ENCODE data around the gene CMTM2.

Gene CMTM2

DNA sequence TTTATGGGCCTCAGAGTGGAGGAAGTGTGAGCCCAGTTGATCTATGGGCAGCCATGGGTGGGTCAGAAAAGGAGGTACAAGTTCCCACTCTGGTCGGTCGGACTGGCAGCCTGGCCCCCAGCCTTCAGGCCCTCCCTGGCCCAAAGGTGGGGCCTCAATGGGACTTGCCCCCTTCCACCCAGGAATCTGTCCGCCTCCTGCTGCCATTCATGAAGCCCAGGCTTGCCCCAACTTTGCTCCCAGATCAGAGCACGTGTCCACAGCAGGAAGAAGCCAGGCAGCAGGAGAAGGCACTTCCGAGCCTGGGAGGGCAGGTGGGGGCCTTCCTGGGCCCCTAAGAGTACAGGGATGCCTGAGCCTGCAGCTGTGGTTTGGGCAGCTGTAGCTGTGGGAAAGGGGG lies 22.2 kb downstream of the CMTM2 start:
- TF ChIP-seq POLR2AphosphoS5 (IDR thresholded peaks at IDR 0.05; ENCODE audit: low read depth) (no peak), GABPA (IDR thresholded peaks at IDR 0.05; ENCODE audit: low read depth) (no peak), SPI1 (IDR thresholded peaks at IDR 0.05; ENCODE audit: borderline replicate concordance, low read depth) (no peak)
- TF ChIP-seq, protein P1, sequence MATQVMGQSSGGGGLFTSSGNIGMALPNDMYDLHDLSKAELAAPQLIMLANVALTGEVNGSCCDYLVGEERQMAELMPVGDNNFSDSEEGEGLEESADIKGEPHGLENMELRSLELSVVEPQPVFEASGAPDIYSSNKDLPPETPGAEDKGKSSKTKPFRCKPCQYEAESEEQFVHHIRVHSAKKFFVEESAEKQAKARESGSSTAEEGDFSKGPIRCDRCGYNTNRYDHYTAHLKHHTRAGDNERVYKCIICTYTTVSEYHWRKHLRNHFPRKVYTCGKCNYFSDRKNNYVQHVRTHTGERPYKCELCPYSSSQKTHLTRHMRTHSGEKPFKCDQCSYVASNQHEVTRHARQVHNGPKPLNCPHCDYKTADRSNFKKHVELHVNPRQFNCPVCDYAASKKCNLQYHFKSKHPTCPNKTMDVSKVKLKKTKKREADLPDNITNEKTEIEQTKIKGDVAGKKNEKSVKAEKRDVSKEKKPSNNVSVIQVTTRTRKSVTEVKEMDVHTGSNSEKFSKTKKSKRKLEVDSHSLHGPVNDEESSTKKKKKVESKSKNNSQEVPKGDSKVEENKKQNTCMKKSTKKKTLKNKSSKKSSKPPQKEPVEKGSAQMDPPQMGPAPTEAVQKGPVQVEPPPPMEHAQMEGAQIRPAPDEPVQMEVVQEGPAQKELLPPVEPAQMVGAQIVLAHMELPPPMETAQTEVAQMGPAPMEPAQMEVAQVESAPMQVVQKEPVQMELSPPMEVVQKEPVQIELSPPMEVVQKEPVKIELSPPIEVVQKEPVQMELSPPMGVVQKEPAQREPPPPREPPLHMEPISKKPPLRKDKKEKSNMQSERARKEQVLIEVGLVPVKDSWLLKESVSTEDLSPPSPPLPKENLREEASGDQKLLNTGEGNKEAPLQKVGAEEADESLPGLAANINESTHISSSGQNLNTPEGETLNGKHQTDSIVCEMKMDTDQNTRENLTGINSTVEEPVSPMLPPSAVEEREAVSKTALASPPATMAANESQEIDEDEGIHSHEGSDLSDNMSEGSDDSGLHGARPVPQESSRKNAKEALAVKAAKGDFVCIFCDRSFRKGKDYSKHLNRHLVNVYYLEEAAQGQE (IDR thresholded peaks at IDR 0.05; ENCODE audit: insufficient replicate concordance, low read depth), result no peak
- TF ChIP-seq, protein P2, sequence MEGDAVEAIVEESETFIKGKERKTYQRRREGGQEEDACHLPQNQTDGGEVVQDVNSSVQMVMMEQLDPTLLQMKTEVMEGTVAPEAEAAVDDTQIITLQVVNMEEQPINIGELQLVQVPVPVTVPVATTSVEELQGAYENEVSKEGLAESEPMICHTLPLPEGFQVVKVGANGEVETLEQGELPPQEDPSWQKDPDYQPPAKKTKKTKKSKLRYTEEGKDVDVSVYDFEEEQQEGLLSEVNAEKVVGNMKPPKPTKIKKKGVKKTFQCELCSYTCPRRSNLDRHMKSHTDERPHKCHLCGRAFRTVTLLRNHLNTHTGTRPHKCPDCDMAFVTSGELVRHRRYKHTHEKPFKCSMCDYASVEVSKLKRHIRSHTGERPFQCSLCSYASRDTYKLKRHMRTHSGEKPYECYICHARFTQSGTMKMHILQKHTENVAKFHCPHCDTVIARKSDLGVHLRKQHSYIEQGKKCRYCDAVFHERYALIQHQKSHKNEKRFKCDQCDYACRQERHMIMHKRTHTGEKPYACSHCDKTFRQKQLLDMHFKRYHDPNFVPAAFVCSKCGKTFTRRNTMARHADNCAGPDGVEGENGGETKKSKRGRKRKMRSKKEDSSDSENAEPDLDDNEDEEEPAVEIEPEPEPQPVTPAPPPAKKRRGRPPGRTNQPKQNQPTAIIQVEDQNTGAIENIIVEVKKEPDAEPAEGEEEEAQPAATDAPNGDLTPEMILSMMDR (IDR thresholded peaks at IDR 0.05; ENCODE audit: insufficient read depth, low read length), result no peak
- Histone ChIP-seq H3K27ac (replicated peaks) (no peak overlapping the region), H3K4me3 (replicated peaks; ENCODE audit: insufficient read depth, low read length) (no peak overlapping the region), H3K27me3 (ENCODE audit: insufficient read depth, poor library complexity, severe bottlenecking) (no peaks in the 10 kb centered on the region)
- no peak for DNase-seq (ENCODE audit: low read depth in 1 of 2, low spot score in 1 of 2)

DNA sequence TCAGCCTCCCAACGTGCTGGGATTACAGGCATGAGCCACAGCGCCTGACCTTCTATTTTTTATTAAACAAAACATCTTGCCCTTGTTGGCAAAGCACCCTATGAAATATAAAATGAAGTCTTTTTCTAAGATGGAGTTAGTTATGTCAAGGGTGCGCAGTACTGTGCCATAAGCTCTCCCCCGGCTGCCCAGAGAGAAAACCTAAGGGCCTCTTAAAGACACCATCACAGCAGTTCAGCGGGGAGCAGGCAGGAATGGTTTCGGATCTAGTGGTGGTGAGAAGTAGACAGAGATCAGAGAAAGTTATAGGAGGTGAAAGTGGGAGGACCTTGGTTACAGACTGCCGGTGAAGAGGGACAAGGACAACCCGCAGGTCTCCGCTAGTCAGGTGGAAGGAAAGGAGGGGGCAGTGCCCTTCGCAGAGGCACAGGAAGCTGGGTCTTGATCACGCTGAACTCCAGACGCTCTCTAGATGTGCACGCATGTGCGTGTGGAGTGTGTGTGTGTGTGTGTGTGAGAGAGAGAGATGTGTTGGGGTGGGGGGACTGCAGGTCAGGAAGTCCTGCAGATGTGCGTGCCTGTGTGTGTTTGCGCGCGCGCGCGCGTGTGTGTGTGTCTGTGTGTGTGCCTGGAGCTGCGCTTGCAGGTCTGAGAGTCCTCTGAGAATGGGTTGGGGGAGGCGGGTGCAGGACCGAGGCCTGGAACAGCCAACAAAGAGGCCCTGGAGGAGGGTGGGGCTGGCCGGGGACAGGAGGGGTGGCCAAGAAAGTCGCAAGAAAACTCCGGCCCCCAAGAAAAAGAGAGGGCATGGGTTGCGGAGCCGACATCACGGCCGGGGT lies 24.5 kb downstream of the CMTM2 start:
- peak; percentile 86 to 95 for DNase-seq (ENCODE audit: low read depth in 1 of 2, low spot score in 1 of 2)
- TF ChIP-seq POLR2AphosphoS5 (IDR thresholded peaks at IDR 0.05; ENCODE audit: low read depth) (peak; percentile 89), GABPA (IDR thresholded peaks at IDR 0.05; ENCODE audit: low read depth) (no peak)
- TF ChIP-seq, protein P2 (IDR thresholded peaks at IDR 0.05; ENCODE audit: insufficient read depth, low read length), result no peak
- Histone ChIP-seq H3K27ac (replicated peaks) (peak overlapping the region; percentile 88), H3K4me3 (replicated peaks; ENCODE audit: insufficient read depth, low read length) (peak overlapping the region; percentile 84), H3K27me3 (ENCODE audit: insufficient read depth, poor library complexity, severe bottlenecking) (no peaks in the 10 kb centered on the region)

DNA sequence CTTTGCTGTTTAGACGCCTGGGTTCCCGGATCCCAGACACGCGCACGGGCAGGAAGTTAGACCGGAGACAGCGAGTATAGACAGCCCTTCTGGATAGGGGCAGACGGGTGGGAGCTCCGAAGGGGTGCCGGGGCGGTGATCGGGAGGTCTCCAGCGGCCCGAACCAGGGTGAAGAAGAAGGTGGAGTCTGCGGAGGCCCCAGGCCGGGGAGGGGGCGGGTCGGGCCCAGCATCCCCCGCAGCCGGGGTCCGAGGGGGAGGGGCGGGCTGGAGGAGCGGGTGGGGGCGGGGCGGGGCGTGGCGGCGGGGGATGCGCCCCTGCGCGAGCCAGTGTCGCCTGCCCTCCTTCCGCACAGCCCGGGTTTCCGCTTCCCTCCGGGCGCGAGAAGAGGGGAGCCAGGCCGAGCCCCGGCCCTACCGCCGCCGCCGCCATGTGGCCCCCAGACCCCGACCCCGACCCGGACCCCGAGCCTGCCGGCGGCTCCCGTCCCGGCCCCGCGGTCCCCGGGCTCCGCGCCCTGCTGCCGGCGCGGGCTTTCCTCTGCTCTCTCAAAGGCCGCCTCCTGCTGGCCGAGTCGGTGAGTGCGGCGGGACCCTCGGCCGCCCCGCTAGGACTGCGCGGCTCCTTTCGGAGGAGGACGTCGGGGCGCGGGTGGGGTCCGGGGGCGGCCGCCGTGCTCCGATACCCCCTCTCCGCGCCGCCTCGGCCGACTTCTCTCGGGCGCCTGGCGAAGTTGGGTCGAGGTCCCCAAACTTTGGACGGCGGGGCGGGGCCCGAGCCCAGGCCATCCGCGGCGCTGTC lies 25.3 kb downstream of the CMTM2 start, which contains the start of gene CMTM3:
CMTM3 (plus strand) TSS at position 329 of the 801 bp plus-strand sequence; CDS start at position 431, 102 bp downstream.
- H3K27me3 ChIP-seq (ENCODE audit: insufficient read depth, poor library complexity, severe bottlenecking), result no peaks in the 10 kb centered on the region
- peak within 1 kb of the TSS; percentile 84 for H3K4me3 ChIP-seq (replicated peaks; ENCODE audit: insufficient read depth, low read length)
- DNase-seq (ENCODE audit: low read depth in 1 of 2, low spot score in 1 of 2), result peak in 1 of 2 experiments; percentile 65
- no peak; the same call in 1 of the 2 replicates for TF ChIP-seq POLR2AphosphoS5 (IDR thresholded peaks at IDR 0.05; ENCODE audit: low read depth)
- peak; percentile 49 for TF ChIP-seq GABPA (IDR thresholded peaks at IDR 0.05; ENCODE audit: low read depth)
- TF ChIP-seq, protein P2 (IDR thresholded peaks at IDR 0.05; ENCODE audit: insufficient read depth, low read length), result no peak
- TF ChIP-seq, protein P1 (IDR thresholded peaks at IDR 0.05; ENCODE audit: insufficient replicate concordance, low read depth), result peak; percentile 10
- H3K27ac ChIP-seq (replicated peaks), result peak within 1 kb of the TSS; percentile 88
